AG04450 (cell line): ENCODE data around the gene KIF23. TPM values are rescaled to one million over a fixed set of nuclear protein-coding genes. Genes with fewer than 3 reads are reported as not detected.

Experiments
- CTCF ChIA-PET: fragments of 300-600, 350-600 bp; formaldehyde crosslinking; extraction: SDS; loops from one replicate; lab custom pipeline; 2022; ENCODE audit warnings: antibody characterized with exemption, inconsistent platforms; lab: Charles Lee
- POLR2A ChIA-PET: fragments of 350-600 bp; formaldehyde crosslinking; extraction: SDS; loops from one replicate; lab custom pipeline; 2021; ENCODE audit warnings: antibody characterized with exemption, inconsistent platforms; lab: Yijun Ruan, JAX
- DNase-seq: peaks from one replicate; pipeline ENCODE4 v3.0.0-alpha.2; 2011; ENCODE audit warnings: low read depth, low spot score
- H3K27ac ChIP-seq: one replicate; pipeline ENCODE4 v1.5.1; 2012; ENCODE audit warnings: low read depth, low read length, control low read depth
- H3K27me3 ChIP-seq: one replicate; pipeline ENCODE4 v1.6.0; 2012; ENCODE audit warnings: low read length; ENCODE audit not compliant: control insufficient read depth, insufficient read depth
- H3K4me3 ChIP-seq: 2 replicates; pipeline ENCODE4 v1.5.1; 2011; ENCODE audit warnings: mild to moderate bottlenecking, low read depth, low read length, control low read depth
- H3K9me3 ChIP-seq: 2 replicates; pipeline ENCODE4 v1.5.1; 2012; ENCODE audit warnings: low read length; ENCODE audit not compliant: control insufficient read depth, insufficient read depth
- CTCF ChIP-seq: IDR thresholded peaks from 2 replicates; pipeline ENCODE4 v1.5.1; 2011; ENCODE audit warnings: low read depth, low read length, control low read depth, inconsistent platforms
- polyA plus RNA-seq: library from polyadenylated mRNA; depleted of rRNA; stranded (reverse); fragments of >200 nt; gene quantifications from 2 replicates; pipeline ENCODE4 v1.2.3, GENCODE V29; 2011

KIF23 gene
- polyA plus RNA-seq, 1 experiment = 20.0 TPM

- TF ChIP-seq CTCF = no peak
- DNase-seq = no peak
- POLR2A ChIA-PET = no interaction called here
Measured at GRCh38 chr15:69384626-69385598, 29.2 kb upstream of the KIF23 start.

GRCh38 chr15:69385831-69386230, 28.3 kb upstream of the KIF23 start:
- H3K4me3 ChIP-seq = no peak overlapping the region
- no peak for DNase-seq
- POLR2A ChIA-PET = no interaction called here
- H3K27me3 ChIP-seq = no peaks in the 10 kb centered on the region
- no peaks in the 10 kb centered on the region; the same call in 1 of the 2 replicates for H3K9me3 ChIP-seq
- H3K27ac ChIP-seq = no peak overlapping the region
- no peak for TF ChIP-seq CTCF
- CTCF ChIA-PET = no interaction called here

More at GRCh38 chr15:69384626-69385598, 29.2 kb upstream of the KIF23 start:
- Histone ChIP-seq H3K4me3 (no peak overlapping the region), H3K9me3 (no peaks in the 10 kb centered on the region; the same call in 1 of the 2 replicates), H3K27me3 (no peaks in the 10 kb centered on the region), H3K27ac (no peak overlapping the region)
- CTCF ChIA-PET = interaction anchor here (1.4 kb wide), 1 partner anchor 9 kb away, joined by 3 read pairs; no protein-coding TSS in a partner anchor

- ChIA-PET CTCF (no interaction called here), POLR2A (no interaction called here)
- no peak overlapping the region for H3K27ac ChIP-seq
- H3K9me3 ChIP-seq = no peaks in the 10 kb centered on the region; the same call in 1 of the 2 replicates
- no peaks in the 10 kb centered on the region for H3K27me3 ChIP-seq
- no peak overlapping the region for H3K4me3 ChIP-seq
- DNase-seq = no peak
- no peak for TF ChIP-seq CTCF
Measured at GRCh38 chr15:69386284-69386683, 27.9 kb upstream of the KIF23 start.

- ChIA-PET POLR2A (interaction anchor here (1.1 kb wide), 1 partner anchor 64 kb away, joined by 3 read pairs; the partner anchor contains the start of gene RPLP1), CTCF (interaction anchor here (0.6 to 1.6 kb wide), 2 partner anchors 329 to 587 kb away, joined by 4 to 6 read pairs; no protein-coding TSS in a partner anchor)
- no peak for DNase-seq
- H3K27me3 ChIP-seq = no peaks in the 10 kb centered on the region
- no peak overlapping the region for H3K4me3 ChIP-seq
- TF ChIP-seq CTCF = no peak
- H3K9me3 ChIP-seq = no peaks in the 10 kb centered on the region
- H3K27ac ChIP-seq = no peak overlapping the region
Measured at GRCh38 chr15:69388260-69388705, 25.9 kb upstream of the KIF23 start.

- no peaks in the 10 kb centered on the region for H3K27me3 ChIP-seq
- H3K4me3 ChIP-seq = no peak overlapping the region
- H3K27ac ChIP-seq = no peak overlapping the region
- TF ChIP-seq CTCF = no peak
- CTCF ChIA-PET = interaction anchor here (0.6 to 1.6 kb wide), 2 partner anchors 22 to 331 kb away, joined by 3 to 6 read pairs; no protein-coding TSS in a partner anchor
- H3K9me3 ChIP-seq = no peaks in the 10 kb centered on the region
- DNase-seq = no peak
- POLR2A ChIA-PET = no interaction called here
Measured at GRCh38 chr15:69389426-69389825, 24.7 kb upstream of the KIF23 start.
